Measurements from ENCODE around the gene HEPN1. TPM values are rescaled to one million over a fixed set of nuclear protein-coding genes. Genes with fewer than 3 reads are reported as not detected.

Gene HEPN1
- polyA plus RNA-seq, 1 donor from 2014 or later, result not detected

- Histone ChIP-seq H3K79me2 (replicated peaks; ENCODE audit: insufficient read depth, low read length) (no peaks in the 10 kb centered on the region), H3K4me3 (ENCODE audit: low read length) (no peak overlapping the region), H3K27ac (ENCODE audit: low read length) (no peak overlapping the region), H4K20me1 (ENCODE audit: insufficient read depth) (no peaks in the 10 kb centered on the region), H3K4me2 (ENCODE audit: low read length) (no peak overlapping the region), H3K27me3 (ENCODE audit: insufficient read depth, low read depth, low read length) (peaks cover 18% of the 10 kb centered on the region), H3K9me3 (ENCODE audit: low read length) (no peaks in the 10 kb centered on the region), H3K9ac (ENCODE audit: low read length) (no peak overlapping the region), H3K9me2 (ENCODE audit: insufficient read depth, low read length) (no peaks in the 10 kb centered on the region), H3K36me3 (ENCODE audit: insufficient read depth, low read length) (no peaks in the 10 kb centered on the region), H3F3A (ENCODE audit: insufficient read depth, low read length, poor library complexity, severe bottlenecking) (no peaks in the 10 kb centered on the region), H2AFZ (ENCODE audit: low read depth, low read length) (no peak overlapping the region)
- TF ChIP-seq SMC3 (conservative IDR thresholded peaks at IDR 0.05; ENCODE audit: poor library complexity), result no peak
- TF ChIP-seq TAF1 (IDR thresholded peaks at IDR 0.05; ENCODE audit: low read depth), result no peak
- no peak for TF ChIP-seq EZH2 (IDR thresholded peaks at IDR 0.05; ENCODE audit: borderline replicate concordance, insufficient read depth, low read length, poor library complexity, severe bottlenecking)
- TF ChIP-seq RAD21 (conservative IDR thresholded peaks at IDR 0.05), result no peak
- TF ChIP-seq POLR2AphosphoS5 (IDR thresholded peaks at IDR 0.05), result no peak
- no peak for TF ChIP-seq REST (IDR thresholded peaks at IDR 0.05; ENCODE audit: borderline replicate concordance)
- no peak for TF ChIP-seq EP300 (conservative IDR thresholded peaks at IDR 0.05; ENCODE audit: poor library complexity, severe bottlenecking)
- TF ChIP-seq CTCF (IDR thresholded peaks at IDR 0.05; ENCODE audit: poor library complexity, severe bottlenecking), result no peak
- TF ChIP-seq MXI1 (conservative IDR thresholded peaks at IDR 0.05; ENCODE audit: poor library complexity, severe bottlenecking), result no peak
Observed at GRCh38 chr11:124917115-124917637, 1.9 kb upstream of the HEPN1 start.

GRCh38 chr11:124919898-124920297 lies 848 bp downstream of the HEPN1 start:
- no peak overlapping the region for H3K9ac ChIP-seq (ENCODE audit: low read length)
- H2AFZ ChIP-seq (ENCODE audit: low read depth, low read length), result no peak overlapping the region
- H3F3A ChIP-seq (ENCODE audit: insufficient read depth, low read length, poor library complexity, severe bottlenecking), result no peaks in the 10 kb centered on the region
- H3K36me3 ChIP-seq (ENCODE audit: insufficient read depth, low read length), result no peaks in the 10 kb centered on the region
- H3K4me2 ChIP-seq (ENCODE audit: low read length), result no peak overlapping the region
- H3K9me3 ChIP-seq (ENCODE audit: low read length), result no peaks in the 10 kb centered on the region
- H3K27ac ChIP-seq (ENCODE audit: low read length), result no peak overlapping the region
- no peaks in the 10 kb centered on the region for H4K20me1 ChIP-seq (ENCODE audit: insufficient read depth)
- no peaks in the 10 kb centered on the region for H3K9me2 ChIP-seq (ENCODE audit: insufficient read depth, low read length)
- H3K4me3 ChIP-seq (ENCODE audit: low read length), result no peak overlapping the region
- H3K27me3 ChIP-seq (ENCODE audit: insufficient read depth, low read depth, low read length), result peaks cover 18% of the 10 kb centered on the region
- H3K79me2 ChIP-seq (replicated peaks; ENCODE audit: insufficient read depth, low read length), result no peaks in the 10 kb centered on the region
- TF ChIP-seq EZH2 (IDR thresholded peaks at IDR 0.05; ENCODE audit: borderline replicate concordance, insufficient read depth, low read length, poor library complexity, severe bottlenecking) (no peak), RAD21 (conservative IDR thresholded peaks at IDR 0.05) (no peak), CTCF (IDR thresholded peaks at IDR 0.05; ENCODE audit: poor library complexity, severe bottlenecking) (no peak), POLR2AphosphoS5 (IDR thresholded peaks at IDR 0.05) (no peak), REST (IDR thresholded peaks at IDR 0.05; ENCODE audit: borderline replicate concordance) (no peak), MXI1 (conservative IDR thresholded peaks at IDR 0.05; ENCODE audit: poor library complexity, severe bottlenecking) (no peak), SMC3 (conservative IDR thresholded peaks at IDR 0.05; ENCODE audit: poor library complexity) (no peak), EP300 (conservative IDR thresholded peaks at IDR 0.05; ENCODE audit: poor library complexity, severe bottlenecking) (no peak)
